ENCODE results near the gene PTPRN2.

Gene PTPRN2

GRCh38 chr7:157561816-157562410 is 1025.7 kb downstream of the PTPRN2 start:
- DNase-seq (ENCODE audit: low read depth): no peak

GRCh38 chr7:157561523-157561785 is 1026.2 kb downstream of the PTPRN2 start:
- DNase-seq (ENCODE audit: low read depth): no peak

- DNase-seq (ENCODE audit: low read depth): no peak
Observed at GRCh38 chr7:157560710-157561522, 1026.7 kb downstream of the PTPRN2 start.

- DNase-seq (ENCODE audit: low read depth): no peak
Observed at GRCh38 chr7:157560258-157560654, 1027.4 kb downstream of the PTPRN2 start.

GRCh38 chr7:157559596-157560257 is 1027.9 kb downstream of the PTPRN2 start:
- DNase-seq (ENCODE audit: low read depth): no peak

GRCh38 chr7:157558875-157559595 is 1028.6 kb downstream of the PTPRN2 start:
- DNase-seq (ENCODE audit: low read depth): no peak

- DNase-seq (ENCODE audit: low read depth): no peak
Observed at GRCh38 chr7:157558516-157558874, 1029.1 kb downstream of the PTPRN2 start.

GRCh38 chr7:157558061-157558460 is 1029.6 kb downstream of the PTPRN2 start:
- DNase-seq (ENCODE audit: low read depth): no peak

- no peak for DNase-seq (ENCODE audit: low read depth)
Observed at GRCh38 chr7:157557263-157557662, 1030.4 kb downstream of the PTPRN2 start.

GRCh38 chr7:157556642-157556944 is 1031.0 kb downstream of the PTPRN2 start:
- DNase-seq (ENCODE audit: low read depth): no peak

- DNase-seq (ENCODE audit: low read depth): no peak
Observed at GRCh38 chr7:157555944-157556641, 1031.5 kb downstream of the PTPRN2 start.

GRCh38 chr7:157555313-157555712 is 1032.3 kb downstream of the PTPRN2 start:
- no peak for DNase-seq (ENCODE audit: low read depth)

GRCh38 chr7:157554393-157555238 is 1033.0 kb downstream of the PTPRN2 start:
- DNase-seq (ENCODE audit: low read depth): no peak

GRCh38 chr7:157553256-157553655 is 1034.4 kb downstream of the PTPRN2 start:
- DNase-seq (ENCODE audit: low read depth): no peak

GRCh38 chr7:157552295-157552993 is 1035.2 kb downstream of the PTPRN2 start:
- no peak for DNase-seq (ENCODE audit: low read depth)

GRCh38 chr7:157551325-157552070 is 1036.1 kb downstream of the PTPRN2 start:
- no peak for DNase-seq (ENCODE audit: low read depth)

GRCh38 chr7:157550300-157551275 is 1037.0 kb downstream of the PTPRN2 start:
- no peak for DNase-seq (ENCODE audit: low read depth)

GRCh38 chr7:157549612-157550299 is 1037.9 kb downstream of the PTPRN2 start:
- no peak for DNase-seq (ENCODE audit: low read depth)

All from stimulated activated CD4-positive, alpha-beta T cell treated with anti-CD3 and anti-CD28 coated beads, Interleukin-2, amount 100 ng/mL, for 4 hours (primary cell).